Tibial nerve (tissue), 3 donors: Measurements from ENCODE around the gene BNIP1.

ENCODE experiments used
- EP300 ChIP-seq, 2 donors: sonication (generic); formaldehyde crosslinking; IDR thresholded peaks; one replicate each; pipeline ENCODE4 v1.6.1; 2017; ENCODE audit warnings: antibody characterized with exemption in 2 of 2, mild to moderate bottlenecking in 1 of 2
- POLR2A ChIP-seq, 2 donors: fragments of 450-650 bp; IDR thresholded peaks; one replicate each; pipeline ENCODE4 v1.6.1; 2017; ENCODE audit warnings: antibody characterized with exemption in 2 of 2, mild to moderate bottlenecking in 2 of 2, moderate library complexity in 2 of 2

DNA sequence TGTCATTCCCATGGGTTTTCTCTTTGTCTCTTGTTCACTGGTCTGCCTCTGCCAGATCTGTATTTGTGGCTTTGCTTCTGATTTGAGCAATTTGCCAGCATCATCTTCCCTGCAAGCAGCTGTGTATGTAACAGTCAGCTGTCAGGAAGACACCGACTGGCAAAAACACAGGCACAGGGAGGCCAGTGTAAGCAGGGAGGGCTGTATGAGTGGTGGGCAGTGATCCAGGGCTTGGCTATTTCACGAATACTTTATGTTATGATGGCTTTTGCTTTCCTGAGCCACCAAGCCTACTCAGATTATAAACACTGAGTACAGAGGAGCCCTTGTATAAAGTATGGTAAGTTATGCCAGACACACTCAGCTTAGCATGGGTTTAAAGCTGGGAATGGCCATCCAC, 11.6 kb downstream of the BNIP1 start:
- no peak for TF ChIP-seq POLR2A (IDR thresholded peaks at IDR 0.05)
- no peak for TF ChIP-seq EP300 (IDR thresholded peaks at IDR 0.05)
